ENCODE measurements around the gene ILK. TPM values are rescaled to one million over a fixed set of nuclear protein-coding genes. Genes with fewer than 3 reads are reported as not detected.
A peak's percentile ranks its signal among the peaks of the same experiment; 100 is the strongest.

ILK gene
- total and polyA plus RNA-seq, 5 donors from 2014 or later, result 62.9 to 141 (median 99.3) TPM

DNA sequence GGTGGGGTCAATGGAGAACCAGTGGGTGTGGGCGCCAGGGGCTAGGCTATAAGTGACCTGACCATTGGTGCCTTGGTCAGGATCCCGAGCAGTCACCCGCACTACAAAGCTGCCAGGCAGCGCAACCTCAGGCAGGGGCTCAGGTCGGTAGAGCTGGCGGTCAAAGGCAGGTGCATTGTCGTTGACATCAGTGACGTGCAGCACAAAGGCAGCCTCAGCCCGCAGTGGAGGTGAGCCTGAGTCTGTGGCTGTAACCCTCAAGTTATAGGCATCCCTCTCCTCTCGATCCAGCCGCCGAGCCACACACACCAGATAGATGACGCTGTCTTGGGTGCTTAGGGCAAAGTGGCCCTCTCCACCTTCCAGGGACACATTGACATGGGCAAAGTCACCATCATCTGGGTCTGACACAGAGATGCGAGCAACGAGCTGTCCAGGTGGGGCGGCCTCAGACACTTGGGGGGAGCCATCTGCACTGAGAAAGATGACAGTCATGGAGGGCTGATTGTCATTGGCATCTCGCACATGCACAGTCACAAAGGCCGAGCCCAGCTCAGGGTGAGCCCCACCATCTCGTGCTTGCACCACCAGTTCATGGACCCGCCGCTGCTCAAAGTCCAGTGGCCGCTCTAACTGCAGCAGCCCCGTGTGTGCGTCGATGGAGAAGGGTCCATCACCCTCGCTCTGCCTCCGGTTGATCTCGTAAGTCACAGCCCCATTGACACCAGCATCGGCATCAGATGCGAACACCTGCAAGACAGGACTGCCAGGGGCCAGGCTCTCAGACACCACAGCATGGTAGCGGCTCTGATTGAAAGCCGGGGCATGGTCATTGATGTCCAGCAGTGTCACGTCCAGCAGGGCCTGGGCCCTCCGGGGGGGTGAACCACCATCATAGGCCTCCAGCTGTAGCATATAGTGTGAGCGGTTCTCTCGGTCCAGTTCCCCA, 36.7 kb downstream of the ILK start:
- H3K36me3 Mint-ChIP-seq, result peaks cover 7% of the 10 kb centered on the region
- Histone ChIP-seq H3K27ac (ENCODE audit: insufficient read depth, low read length, poor library complexity, severe bottlenecking) (no peak overlapping the region), H3K9me3 (ENCODE audit: control insufficient read depth in 2 of 2, low read length in 2 of 2) (no peaks in the 10 kb centered on the region), H3K4me1 (ENCODE audit: control insufficient read depth, insufficient read depth, low read length, poor library complexity, severe bottlenecking) (peaks cover 16% of the 10 kb centered on the region), H3K36me3 (ENCODE audit: control insufficient read depth, insufficient read depth, low read length) (no peaks in the 10 kb centered on the region), H3K4me3 (ENCODE audit: low read depth, low read length) (no peak overlapping the region), H3K27me3 (ENCODE audit: control insufficient read depth, insufficient read depth, low read length) (peaks cover 2% of the 10 kb centered on the region)
- H3K4me1 Mint-ChIP-seq, result peaks cover 0 to 4% (median 0%) of the 10 kb centered on the region in 4 donors
- peak overlapping the region in 2 of 3 donors; percentile 61 to 68 for H3K27ac Mint-ChIP-seq
- no peaks in the 10 kb centered on the region for H3K9me3 Mint-ChIP-seq
- no peaks in the 10 kb centered on the region for H3K27me3 Mint-ChIP-seq
- DNase-seq (no peak), ATAC-seq (ENCODE audit: low read depth in 2 of 2) (no peak)
- H3K4me3 Mint-ChIP-seq, result no peak overlapping the region

DNA sequence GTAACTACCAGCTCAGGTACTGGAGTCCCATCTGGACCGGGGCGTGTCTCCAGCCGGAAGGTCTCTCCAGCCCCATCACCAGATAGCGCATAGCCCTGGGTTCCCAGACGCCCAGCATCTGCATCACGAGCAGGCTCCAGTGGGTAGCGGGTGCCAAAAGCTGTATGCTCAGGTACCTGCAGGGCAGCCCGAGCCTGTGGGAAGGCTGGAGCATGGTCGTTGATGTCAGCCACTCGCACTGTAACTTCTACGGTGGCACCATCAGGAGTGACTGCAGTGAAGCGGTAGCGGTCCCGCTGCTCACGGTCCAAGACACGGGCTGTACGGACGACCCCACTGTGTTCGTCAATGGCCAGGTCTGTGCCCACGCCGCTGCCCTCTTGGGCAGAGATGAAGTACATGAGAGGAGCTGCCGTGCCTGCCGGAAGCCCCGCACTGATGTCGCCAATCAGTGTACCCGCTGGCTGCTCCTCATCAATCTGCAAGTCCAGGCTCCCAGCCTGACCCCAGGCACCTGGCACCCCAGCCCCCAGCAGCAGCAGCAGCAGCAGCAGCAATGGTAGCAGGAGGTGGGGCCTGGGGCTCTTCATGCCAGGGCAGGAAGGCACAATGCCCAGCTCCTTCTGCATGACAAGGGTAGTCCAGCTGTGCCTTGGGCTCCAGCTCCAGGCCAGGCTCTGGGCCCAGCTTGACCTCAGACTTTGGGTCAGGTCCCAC, 37.6 kb downstream of the ILK start:
- no peak for DNase-seq
- H3K4me1 ChIP-seq (ENCODE audit: control insufficient read depth, insufficient read depth, low read length, poor library complexity, severe bottlenecking), result peaks cover 24% of the 10 kb centered on the region
- H3K27ac ChIP-seq (ENCODE audit: insufficient read depth, low read length, poor library complexity, severe bottlenecking), result no peak overlapping the region
- no peaks in the 10 kb centered on the region for H3K9me3 ChIP-seq (ENCODE audit: control insufficient read depth in 2 of 2, low read length in 2 of 2)
- no peak overlapping the region for H3K4me3 ChIP-seq (ENCODE audit: low read depth, low read length)
- Mint-ChIP-seq H3K9me3 (no peaks in the 10 kb centered on the region), H3K27ac (no peak overlapping the region), H3K36me3 (peaks cover 7% of the 10 kb centered on the region), H3K27me3 (no peaks in the 10 kb centered on the region), H3K4me3 (no peak overlapping the region), H3K4me1 (peaks cover 0 to 4% (median 0%) of the 10 kb centered on the region in 4 donors)
- ATAC-seq (ENCODE audit: low read depth in 2 of 2), result no peak
- H3K36me3 ChIP-seq (ENCODE audit: control insufficient read depth, insufficient read depth, low read length), result no peaks in the 10 kb centered on the region
- peaks cover 2% of the 10 kb centered on the region for H3K27me3 ChIP-seq (ENCODE audit: control insufficient read depth, insufficient read depth, low read length)

DNA sequence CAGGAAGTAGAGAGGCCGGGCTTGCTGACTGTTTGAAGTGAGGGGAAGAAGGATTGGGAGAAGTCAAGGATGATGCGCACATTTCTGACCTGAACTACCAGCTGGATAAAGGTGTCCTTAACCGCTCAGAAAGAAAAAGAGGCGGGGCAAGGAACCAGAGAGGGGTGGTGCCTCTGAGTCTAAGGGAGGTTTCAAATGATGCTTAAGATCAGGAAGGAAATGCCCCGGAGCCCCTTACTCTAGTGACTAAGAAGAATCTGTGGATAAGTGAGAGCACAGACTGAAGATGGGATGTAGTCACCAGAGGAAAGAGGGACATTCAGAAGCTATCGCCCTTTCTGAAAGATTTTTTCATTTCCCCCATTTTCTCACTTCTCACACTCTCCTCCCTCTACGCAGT, 39.4 kb downstream of the ILK start:
- peaks cover 0 to 4% (median 0%) of the 10 kb centered on the region in 4 donors for H3K4me1 Mint-ChIP-seq

DNA sequence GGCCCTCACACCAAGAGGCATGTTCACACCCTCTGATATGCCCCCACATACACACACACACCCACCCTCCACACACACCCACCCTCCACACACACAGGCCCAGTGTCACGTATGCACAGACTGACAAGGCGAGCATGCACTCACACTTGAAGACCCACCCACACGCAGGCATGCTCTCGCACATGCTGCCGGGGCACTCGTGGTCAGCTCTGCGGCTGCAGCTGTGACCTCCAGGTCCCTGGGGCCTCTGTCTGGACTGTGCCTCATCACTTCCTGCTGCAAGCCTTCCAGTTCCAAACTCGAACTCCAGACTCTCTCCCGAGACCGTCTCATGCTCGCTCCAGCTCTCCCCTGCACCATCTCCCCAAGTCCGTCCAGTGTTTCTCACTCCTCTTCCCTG, 42.5 kb downstream of the ILK start:
- Mint-ChIP-seq H3K27me3 (no peaks in the 10 kb centered on the region), H3K27ac (no peak overlapping the region), H3K9me3 (no peaks in the 10 kb centered on the region), H3K4me1 (no peaks in the 10 kb centered on the region), H3K36me3 (no peaks in the 10 kb centered on the region), H3K4me3 (peak overlapping the region in 1 of 4 donors; percentile 46)
- Histone ChIP-seq H3K4me1 (ENCODE audit: control insufficient read depth, insufficient read depth, low read length, poor library complexity, severe bottlenecking) (peaks cover 49% of the 10 kb centered on the region), H3K27ac (ENCODE audit: insufficient read depth, low read length, poor library complexity, severe bottlenecking) (peak overlapping the region; percentile 81), H3K4me3 (ENCODE audit: low read depth, low read length) (peak overlapping the region; percentile 49), H3K27me3 (ENCODE audit: control insufficient read depth, insufficient read depth, low read length) (peaks cover 5% of the 10 kb centered on the region), H3K36me3 (ENCODE audit: control insufficient read depth, insufficient read depth, low read length) (no peaks in the 10 kb centered on the region), H3K9me3 (ENCODE audit: control insufficient read depth in 2 of 2, low read length in 2 of 2) (no peaks in the 10 kb centered on the region)
- ATAC-seq (ENCODE audit: low read depth in 2 of 2) (no peak), DNase-seq (no peak)

More for the DNA sequence above, 39.4 kb downstream of the ILK start:
- H3K9me3 Mint-ChIP-seq, result no peaks in the 10 kb centered on the region
- H3K4me3 ChIP-seq (ENCODE audit: low read depth, low read length), result no peak overlapping the region
- peaks cover 2% of the 10 kb centered on the region for H3K27me3 ChIP-seq (ENCODE audit: control insufficient read depth, insufficient read depth, low read length)
- no peak overlapping the region for H3K27ac Mint-ChIP-seq
- DNase-seq (peak in 1 of 3 donors; percentile 30), ATAC-seq (ENCODE audit: low read depth in 2 of 2) (no peak)
- H3K9me3 ChIP-seq (ENCODE audit: control insufficient read depth in 2 of 2, low read length in 2 of 2), result no peaks in the 10 kb centered on the region
- H3K36me3 ChIP-seq (ENCODE audit: control insufficient read depth, insufficient read depth, low read length), result no peaks in the 10 kb centered on the region
- H3K4me3 Mint-ChIP-seq, result no peak overlapping the region
- peaks cover 43% of the 10 kb centered on the region for H3K4me1 ChIP-seq (ENCODE audit: control insufficient read depth, insufficient read depth, low read length, poor library complexity, severe bottlenecking)
- no peak overlapping the region for H3K27ac ChIP-seq (ENCODE audit: insufficient read depth, low read length, poor library complexity, severe bottlenecking)
- H3K36me3 Mint-ChIP-seq, result peaks cover 7% of the 10 kb centered on the region
- H3K27me3 Mint-ChIP-seq, result no peaks in the 10 kb centered on the region

DNA sequence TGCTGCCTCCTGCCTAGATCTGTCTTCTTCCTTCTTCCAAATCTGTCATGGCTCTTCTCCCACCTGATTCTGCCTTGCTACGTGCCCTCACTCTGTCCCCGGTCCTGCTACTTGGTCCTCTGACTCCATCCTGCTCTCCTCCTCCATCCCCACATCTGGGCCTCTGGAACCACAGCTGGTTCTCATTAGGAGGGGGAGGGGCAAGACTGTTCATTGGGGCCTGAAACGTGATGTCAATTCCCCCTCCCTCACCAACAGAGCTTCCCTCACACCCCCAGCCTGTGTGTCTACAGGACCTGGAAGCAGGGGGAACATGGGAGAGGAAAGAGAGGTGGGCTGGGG, 43.0 kb downstream of the ILK start:
- ATAC-seq (ENCODE audit: low read depth in 2 of 2) (peak in 1 of 2 donors; percentile 7), DNase-seq (no peak)
- Mint-ChIP-seq H3K36me3 (no peaks in the 10 kb centered on the region), H3K4me1 (no peaks in the 10 kb centered on the region), H3K27ac (no peak overlapping the region), H3K27me3 (no peaks in the 10 kb centered on the region), H3K4me3 (no peak overlapping the region), H3K9me3 (no peaks in the 10 kb centered on the region)
- no peaks in the 10 kb centered on the region for H3K9me3 ChIP-seq (ENCODE audit: control insufficient read depth in 2 of 2, low read length in 2 of 2)
- H3K27me3 ChIP-seq (ENCODE audit: control insufficient read depth, insufficient read depth, low read length), result peaks cover 7% of the 10 kb centered on the region
- peak overlapping the region; percentile 81 for H3K27ac ChIP-seq (ENCODE audit: insufficient read depth, low read length, poor library complexity, severe bottlenecking)
- H3K4me3 ChIP-seq (ENCODE audit: low read depth, low read length), result peak overlapping the region; percentile 49
- H3K4me1 ChIP-seq (ENCODE audit: control insufficient read depth, insufficient read depth, low read length, poor library complexity, severe bottlenecking), result peaks cover 49% of the 10 kb centered on the region
- H3K36me3 ChIP-seq (ENCODE audit: control insufficient read depth, insufficient read depth, low read length), result no peaks in the 10 kb centered on the region

DNA sequence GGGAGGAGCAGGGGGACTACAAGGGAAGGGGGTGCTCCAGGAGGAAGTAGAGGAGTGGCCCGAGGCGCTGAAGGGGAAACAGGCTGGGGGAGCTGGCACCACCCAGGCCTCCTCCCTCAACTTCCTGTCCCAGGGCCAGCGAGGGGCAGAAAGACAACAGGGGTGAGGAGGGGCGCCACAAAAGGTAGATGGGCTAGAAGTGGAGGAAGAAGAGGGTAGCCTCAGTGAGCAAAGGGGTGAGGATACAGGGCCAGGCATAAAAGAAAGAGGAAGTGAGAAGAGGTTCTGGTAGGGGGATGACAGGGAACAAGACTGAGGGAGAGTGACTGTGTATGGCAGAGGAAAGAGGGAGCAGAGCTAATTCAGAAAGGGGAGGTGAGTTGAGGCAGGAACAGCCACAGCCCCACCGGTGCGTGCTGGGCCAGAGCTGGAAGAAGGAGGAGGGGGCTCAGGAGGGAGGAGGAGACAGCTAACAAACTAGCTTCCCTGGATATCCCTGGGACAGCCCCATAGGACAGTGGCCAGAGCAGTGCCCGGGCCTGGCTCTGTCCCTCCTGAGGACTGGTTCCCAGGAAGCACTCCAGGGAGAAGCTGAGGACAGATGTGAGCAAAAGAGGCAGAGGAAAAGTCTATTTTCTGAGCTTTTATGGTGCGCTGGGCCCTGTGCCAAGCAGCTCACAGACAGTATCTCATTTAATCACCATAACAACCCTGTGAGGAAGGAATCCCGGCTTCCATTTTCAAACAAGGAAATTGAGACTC, 43.5 kb downstream of the ILK start:
- Histone ChIP-seq H3K4me1 (ENCODE audit: control insufficient read depth, insufficient read depth, low read length, poor library complexity, severe bottlenecking) (peaks cover 49% of the 10 kb centered on the region), H3K9me3 (ENCODE audit: control insufficient read depth in 2 of 2, low read length in 2 of 2) (no peaks in the 10 kb centered on the region), H3K4me3 (ENCODE audit: low read depth, low read length) (peak overlapping the region; percentile 39), H3K36me3 (ENCODE audit: control insufficient read depth, insufficient read depth, low read length) (no peaks in the 10 kb centered on the region), H3K27me3 (ENCODE audit: control insufficient read depth, insufficient read depth, low read length) (peaks cover 7% of the 10 kb centered on the region), H3K27ac (ENCODE audit: insufficient read depth, low read length, poor library complexity, severe bottlenecking) (peak overlapping the region; percentile 81)
- Mint-ChIP-seq H3K27me3 (no peaks in the 10 kb centered on the region), H3K9me3 (no peaks in the 10 kb centered on the region), H3K36me3 (no peaks in the 10 kb centered on the region), H3K4me1 (no peaks in the 10 kb centered on the region), H3K4me3 (no peak overlapping the region), H3K27ac (no peak overlapping the region)
- ATAC-seq (ENCODE audit: low read depth in 2 of 2) (peak; percentile 62 to 69), DNase-seq (peak in 2 of 3 donors; percentile 34 to 82)

DNA sequence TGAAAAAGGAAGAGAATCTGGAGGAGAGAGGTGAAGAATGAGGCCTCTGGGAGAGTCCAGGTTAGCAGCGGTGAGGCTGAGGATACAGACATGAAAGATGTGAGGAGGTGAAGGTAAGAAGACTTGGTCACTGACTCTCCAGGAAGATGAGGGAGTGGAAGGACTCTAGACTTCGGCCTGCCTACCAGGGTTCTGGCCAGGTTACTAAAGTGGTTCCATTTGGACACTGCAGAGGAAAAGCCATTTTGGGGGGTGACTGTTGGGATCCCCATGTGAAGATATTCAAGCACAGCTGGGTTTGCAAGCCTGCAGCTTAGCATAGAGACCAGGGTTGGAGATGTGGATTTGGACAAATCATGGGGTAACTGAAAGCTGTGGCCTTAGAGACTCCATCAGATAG, 44.3 kb downstream of the ILK start:
- Mint-ChIP-seq H3K4me3 (no peak overlapping the region), H3K36me3 (no peaks in the 10 kb centered on the region), H3K9me3 (no peaks in the 10 kb centered on the region), H3K4me1 (no peaks in the 10 kb centered on the region), H3K27me3 (no peaks in the 10 kb centered on the region), H3K27ac (no peak overlapping the region)
- Histone ChIP-seq H3K36me3 (ENCODE audit: control insufficient read depth, insufficient read depth, low read length) (no peaks in the 10 kb centered on the region), H3K4me1 (ENCODE audit: control insufficient read depth, insufficient read depth, low read length, poor library complexity, severe bottlenecking) (peaks cover 46% of the 10 kb centered on the region), H3K4me3 (ENCODE audit: low read depth, low read length) (no peak overlapping the region), H3K9me3 (ENCODE audit: control insufficient read depth in 2 of 2, low read length in 2 of 2) (no peaks in the 10 kb centered on the region), H3K27ac (ENCODE audit: insufficient read depth, low read length, poor library complexity, severe bottlenecking) (peak overlapping the region; percentile 38), H3K27me3 (ENCODE audit: control insufficient read depth, insufficient read depth, low read length) (peaks cover 13% of the 10 kb centered on the region)
- DNase-seq (no peak), ATAC-seq (ENCODE audit: low read depth in 2 of 2) (no peak)
